Neuron (in vitro differentiated cells): ENCODE results near the gene ULK1.

Experiments
- H2AFZ ChIP-seq: one replicate; pipeline ENCODE4 v1.6.1; 2013; ENCODE audit warnings: low read depth, mild to moderate bottlenecking, inconsistent platforms, low read length, moderate library complexity
- H3K27me3 ChIP-seq: one replicate; pipeline ENCODE4 v1.6.1; 2013; ENCODE audit warnings: low read length; ENCODE audit not compliant: insufficient read depth
- H3K36me3 ChIP-seq: one replicate; pipeline ENCODE4 v1.6.1; 2013; ENCODE audit warnings: low read length; ENCODE audit not compliant: insufficient read depth
- H3K4me1 ChIP-seq: one replicate; pipeline ENCODE4 v1.6.1; 2013; ENCODE audit warnings: low read length; ENCODE audit not compliant: insufficient read depth
- H3K4me3 ChIP-seq: 2 replicates; pipeline ENCODE4 v1.5.1; 2013; ENCODE audit warnings: mild to moderate bottlenecking, low read length, moderate library complexity
- H3K9me3 ChIP-seq: one replicate; pipeline ENCODE4 v1.6.1; 2013; ENCODE audit warnings: low read length

Gene ULK1

DNA sequence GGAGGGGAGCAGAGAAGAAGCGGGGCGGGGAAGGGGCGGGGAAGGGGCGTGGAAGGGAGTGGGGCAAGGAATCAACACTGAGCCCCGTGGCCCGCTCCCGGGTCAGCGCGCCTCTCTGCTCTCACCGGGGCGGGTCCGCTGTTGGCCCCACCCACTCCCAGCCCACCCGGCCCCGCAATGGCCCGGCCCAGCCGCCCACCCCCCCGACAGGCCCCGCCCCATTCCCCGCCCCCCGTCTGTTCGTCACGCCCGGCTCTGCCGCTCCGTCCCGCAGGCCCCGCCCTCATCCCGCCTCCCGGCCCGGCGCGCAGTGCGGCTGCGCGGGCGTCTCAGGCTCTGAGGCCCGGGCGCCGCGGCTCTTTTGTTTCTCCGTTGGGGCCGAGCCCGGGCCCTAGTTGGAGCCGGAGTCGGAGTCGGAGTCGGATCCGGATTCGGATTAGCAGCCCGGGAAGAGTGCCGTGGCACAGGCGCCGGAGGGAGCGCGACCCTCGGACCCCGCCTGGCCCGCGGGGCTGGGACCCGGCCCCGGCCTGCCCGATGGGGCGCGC is at the start of gene ULK1:
Gene ULK1 (plus strand): TSS at position 310 of the 548 bp plus-strand sequence. CDS start 380 bp downstream, outside the sequence.
- H2AFZ ChIP-seq, result no peak within 1 kb of the TSS
- H3K4me3 ChIP-seq, result peak within 1 kb of the TSS; percentile 72
- H3K36me3 ChIP-seq, result peaks cover 18% of the 10 kb centered on the region
- no peaks in the 10 kb centered on the region for H3K27me3 ChIP-seq
- H3K4me1 ChIP-seq, result peaks cover 25% of the 10 kb centered on the region
- no peaks in the 10 kb centered on the region for H3K9me3 ChIP-seq

GRCh38 chr12:131844656-131845055 is 49.8 kb upstream of the ULK1 start:
- no peak overlapping the region for H2AFZ ChIP-seq
- H3K4me1 ChIP-seq, result no peaks in the 10 kb centered on the region
- H3K36me3 ChIP-seq, result peaks cover 74% of the 10 kb centered on the region
- H3K9me3 ChIP-seq, result no peaks in the 10 kb centered on the region
- no peak overlapping the region for H3K4me3 ChIP-seq
- no peaks in the 10 kb centered on the region for H3K27me3 ChIP-seq

DNA sequence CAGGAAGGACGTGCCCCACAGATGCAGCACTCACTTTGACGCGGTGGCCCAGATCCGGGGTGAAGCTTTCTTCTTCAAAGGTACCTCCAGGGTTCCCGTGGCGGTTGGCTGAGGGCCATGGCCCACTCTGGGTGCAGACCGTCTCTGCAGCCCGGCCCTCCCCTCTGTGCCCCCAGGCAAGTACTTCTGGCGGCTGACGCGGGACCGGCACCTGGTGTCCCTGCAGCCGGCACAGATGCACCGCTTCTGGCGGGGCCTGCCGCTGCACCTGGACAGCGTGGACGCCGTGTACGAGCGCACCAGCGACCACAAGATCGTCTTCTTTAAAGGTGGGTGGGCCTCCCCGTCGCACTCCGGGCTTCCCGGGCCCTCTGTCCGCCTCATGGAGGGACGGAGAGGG is 49.3 kb upstream of the ULK1 start:
- peaks cover 76% of the 10 kb centered on the region for H3K36me3 ChIP-seq
- H3K27me3 ChIP-seq, result no peaks in the 10 kb centered on the region
- no peaks in the 10 kb centered on the region for H3K4me1 ChIP-seq
- H3K9me3 ChIP-seq, result no peaks in the 10 kb centered on the region
- H3K4me3 ChIP-seq, result no peak overlapping the region
- no peak overlapping the region for H2AFZ ChIP-seq

- H2AFZ ChIP-seq, result no peak overlapping the region
Measured at GRCh38 chr12:131847456-131847855, 47.0 kb upstream of the ULK1 start.

GRCh38 chr12:131848753-131849152 is 45.7 kb upstream of the ULK1 start:
- H3K4me1 ChIP-seq, result no peaks in the 10 kb centered on the region
- no peaks in the 10 kb centered on the region for H3K9me3 ChIP-seq
- no peak overlapping the region for H3K4me3 ChIP-seq
- peaks cover 65% of the 10 kb centered on the region for H3K36me3 ChIP-seq
- no peak overlapping the region for H2AFZ ChIP-seq
- no peaks in the 10 kb centered on the region for H3K27me3 ChIP-seq

More at GRCh38 chr12:131847456-131847855, 47.0 kb upstream of the ULK1 start:
- no peaks in the 10 kb centered on the region for H3K9me3 ChIP-seq
- H3K36me3 ChIP-seq, result peaks cover 71% of the 10 kb centered on the region
- no peak overlapping the region for H3K4me3 ChIP-seq
- H3K27me3 ChIP-seq, result no peaks in the 10 kb centered on the region
- H3K4me1 ChIP-seq, result no peaks in the 10 kb centered on the region

DNA sequence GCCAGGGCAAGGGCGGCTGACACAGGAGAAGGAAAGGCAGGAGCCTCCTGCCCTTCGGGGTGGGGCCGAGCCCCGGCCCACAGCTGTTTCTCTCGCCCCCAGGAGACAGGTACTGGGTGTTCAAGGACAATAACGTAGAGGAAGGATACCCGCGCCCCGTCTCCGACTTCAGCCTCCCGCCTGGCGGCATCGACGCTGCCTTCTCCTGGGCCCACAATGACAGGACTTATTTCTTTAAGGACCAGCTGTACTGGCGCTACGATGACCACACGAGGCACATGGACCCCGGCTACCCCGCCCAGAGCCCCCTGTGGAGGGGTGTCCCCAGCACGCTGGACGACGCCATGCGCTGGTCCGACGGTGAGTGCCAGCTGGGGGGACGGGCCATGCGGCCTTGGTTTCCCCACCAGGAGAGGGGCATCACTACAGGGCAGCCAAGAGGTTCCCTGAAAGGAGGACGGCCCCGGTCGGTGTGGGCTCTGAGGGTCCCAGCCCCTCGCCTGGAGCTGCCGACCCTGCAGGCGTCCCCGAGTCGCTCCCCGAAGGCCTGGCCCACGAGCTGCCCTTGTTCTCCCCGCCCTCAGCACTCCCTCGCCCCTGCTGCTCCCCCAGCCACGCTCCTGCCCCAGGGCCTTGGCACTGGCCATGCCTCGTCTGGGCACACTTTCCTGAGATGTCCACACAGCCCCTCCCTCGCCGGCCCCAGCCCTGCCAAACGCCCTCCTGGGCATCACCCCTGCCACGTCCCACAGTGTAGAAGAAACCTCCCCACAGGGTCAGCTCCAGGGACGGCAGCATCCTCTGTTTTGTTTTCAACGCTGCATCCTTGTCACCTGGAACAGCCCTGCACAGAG is 44.5 kb upstream of the ULK1 start:
- no peaks in the 10 kb centered on the region for H3K9me3 ChIP-seq
- no peaks in the 10 kb centered on the region for H3K4me1 ChIP-seq
- no peak overlapping the region for H2AFZ ChIP-seq
- peaks cover 54% of the 10 kb centered on the region for H3K36me3 ChIP-seq
- no peaks in the 10 kb centered on the region for H3K27me3 ChIP-seq
- no peak overlapping the region for H3K4me3 ChIP-seq

GRCh38 chr12:131850856-131851559 is 43.4 kb upstream of the ULK1 start:
- H3K4me3 ChIP-seq, result no peak overlapping the region
- H3K4me1 ChIP-seq, result peaks cover 2% of the 10 kb centered on the region
- peaks cover 44% of the 10 kb centered on the region for H3K36me3 ChIP-seq
- no peaks in the 10 kb centered on the region for H3K9me3 ChIP-seq
- no peak overlapping the region for H2AFZ ChIP-seq
- no peaks in the 10 kb centered on the region for H3K27me3 ChIP-seq

- H3K9me3 ChIP-seq, result no peaks in the 10 kb centered on the region
- H3K27me3 ChIP-seq, result no peaks in the 10 kb centered on the region
- no peak overlapping the region for H2AFZ ChIP-seq
- H3K36me3 ChIP-seq, result peaks cover 38% of the 10 kb centered on the region
- H3K4me3 ChIP-seq, result no peak overlapping the region
- peaks cover 3% of the 10 kb centered on the region for H3K4me1 ChIP-seq
Measured at GRCh38 chr12:131851741-131852550, 42.5 kb upstream of the ULK1 start.

- Histone ChIP-seq H3K4me1 (peaks cover 3% of the 10 kb centered on the region), H2AFZ (no peak overlapping the region), H3K27me3 (no peaks in the 10 kb centered on the region), H3K4me3 (no peak overlapping the region), H3K36me3 (peaks cover 33% of the 10 kb centered on the region), H3K9me3 (no peaks in the 10 kb centered on the region)
Measured at GRCh38 chr12:131852551-131853299, 41.7 kb upstream of the ULK1 start.

- no peaks in the 10 kb centered on the region for H3K27me3 ChIP-seq
- no peak overlapping the region for H2AFZ ChIP-seq
- no peak overlapping the region for H3K4me3 ChIP-seq
- peaks cover 25% of the 10 kb centered on the region for H3K36me3 ChIP-seq
- no peaks in the 10 kb centered on the region for H3K9me3 ChIP-seq
- H3K4me1 ChIP-seq, result peaks cover 3% of the 10 kb centered on the region
Measured at GRCh38 chr12:131853832-131854797, 40.3 kb upstream of the ULK1 start.

DNA sequence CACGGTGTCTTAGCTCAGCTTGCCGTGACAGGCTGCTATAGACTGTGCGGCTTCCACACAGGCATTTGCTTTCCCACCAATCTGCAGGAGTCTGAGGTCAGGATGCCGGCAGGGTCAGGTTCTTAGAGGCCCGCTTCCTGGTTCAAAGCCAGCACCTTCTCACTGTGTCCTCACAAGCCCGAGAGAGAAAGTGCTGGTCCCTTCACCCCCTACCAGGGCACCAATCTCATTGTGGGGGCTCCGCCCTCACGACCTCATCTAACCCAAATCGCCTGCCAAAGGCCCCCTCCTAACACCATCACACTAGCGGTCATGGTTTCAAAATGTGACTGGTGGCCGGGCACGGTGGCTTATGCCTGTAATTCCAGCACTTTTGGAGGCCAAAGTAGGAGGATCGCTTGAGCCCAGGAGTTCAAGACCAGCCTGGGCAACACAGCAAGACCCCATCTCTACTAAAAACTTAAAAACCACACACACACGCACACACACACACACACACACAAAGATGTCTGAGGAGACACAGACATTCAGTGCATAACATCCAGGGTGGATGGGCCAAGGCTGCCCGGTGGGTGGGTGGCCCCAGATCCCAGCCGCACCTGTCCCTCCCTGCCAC is 39.5 kb upstream of the ULK1 start:
- Histone ChIP-seq H3K27me3 (no peaks in the 10 kb centered on the region), H2AFZ (no peak overlapping the region), H3K4me1 (peaks cover 5% of the 10 kb centered on the region), H3K36me3 (peaks cover 18% of the 10 kb centered on the region), H3K4me3 (no peak overlapping the region), H3K9me3 (no peaks in the 10 kb centered on the region)
